Effector CD8-positive, alpha-beta T cell (primary cell): ENCODE measurements around the gene TREM2.

Experiments
- DNase-seq: peaks from one replicate; lab custom pipeline; 2025; lab: John Stamatoyannopoulos, UW

The TREM2 gene

GRCh38 chr6:41182069-41183034, 19.4 kb upstream of the TREM2 start:
- peak; percentile 22 for DNase-seq

GRCh38 chr6:41181566-41181965, 18.6 kb upstream of the TREM2 start:
- DNase-seq: no peak

GRCh38 chr6:41179163-41179562, 16.2 kb upstream of the TREM2 start:
- DNase-seq: no peak

GRCh38 chr6:41177695-41178094, 14.8 kb upstream of the TREM2 start:
- DNase-seq: no peak

- DNase-seq: no peak
These were observed 14.4 kb upstream of the TREM2 start for GRCh38 chr6:41177287-41177686.

GRCh38 chr6:41176189-41176588, 13.3 kb upstream of the TREM2 start:
- no peak for DNase-seq

GRCh38 chr6:41175084-41175483, 12.2 kb upstream of the TREM2 start:
- DNase-seq: no peak

- no peak for DNase-seq
These were observed 11.7 kb upstream of the TREM2 start for GRCh38 chr6:41174610-41175009.

- DNase-seq: no peak
These were observed 9.0 kb upstream of the TREM2 start for GRCh38 chr6:41171908-41172307.

- no peak for DNase-seq
These were observed 7.7 kb upstream of the TREM2 start for GRCh38 chr6:41170547-41171160.

GRCh38 chr6:41167173-41167963, 4.5 kb upstream of the TREM2 start:
- DNase-seq: no peak

GRCh38 chr6:41164551-41165120, 1.7 kb upstream of the TREM2 start:
- DNase-seq: no peak

- no peak for DNase-seq
These were observed 452 bp upstream of the TREM2 start for GRCh38 chr6:41163419-41163717.

GRCh38 chr6:41161851-41162552, 914 bp downstream of the TREM2 start:
- no peak for DNase-seq

GRCh38 chr6:41161380-41161779, 1.5 kb downstream of the TREM2 start:
- no peak for DNase-seq

- DNase-seq: no peak
These were observed 2.0 kb downstream of the TREM2 start for GRCh38 chr6:41160933-41161332.

- DNase-seq: no peak
These were observed 3.4 kb downstream of the TREM2 start for GRCh38 chr6:41159415-41160082.

GRCh38 chr6:41157323-41157722, 5.6 kb downstream of the TREM2 start:
- DNase-seq: no peak

GRCh38 chr6:41156771-41157170, 6.1 kb downstream of the TREM2 start:
- DNase-seq: no peak

- DNase-seq: no peak
These were observed 6.9 kb downstream of the TREM2 start for GRCh38 chr6:41156001-41156400.

- DNase-seq: no peak
These were observed 7.6 kb downstream of the TREM2 start for GRCh38 chr6:41155132-41155805.
